Measurements from ENCODE around the gene CYP4F12.

The CYP4F12 gene, protein sequence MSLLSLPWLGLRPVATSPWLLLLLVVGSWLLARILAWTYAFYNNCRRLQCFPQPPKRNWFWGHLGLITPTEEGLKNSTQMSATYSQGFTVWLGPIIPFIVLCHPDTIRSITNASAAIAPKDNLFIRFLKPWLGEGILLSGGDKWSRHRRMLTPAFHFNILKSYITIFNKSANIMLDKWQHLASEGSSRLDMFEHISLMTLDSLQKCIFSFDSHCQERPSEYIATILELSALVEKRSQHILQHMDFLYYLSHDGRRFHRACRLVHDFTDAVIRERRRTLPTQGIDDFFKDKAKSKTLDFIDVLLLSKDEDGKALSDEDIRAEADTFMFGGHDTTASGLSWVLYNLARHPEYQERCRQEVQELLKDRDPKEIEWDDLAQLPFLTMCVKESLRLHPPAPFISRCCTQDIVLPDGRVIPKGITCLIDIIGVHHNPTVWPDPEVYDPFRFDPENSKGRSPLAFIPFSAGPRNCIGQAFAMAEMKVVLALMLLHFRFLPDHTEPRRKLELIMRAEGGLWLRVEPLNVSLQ

DNA sequence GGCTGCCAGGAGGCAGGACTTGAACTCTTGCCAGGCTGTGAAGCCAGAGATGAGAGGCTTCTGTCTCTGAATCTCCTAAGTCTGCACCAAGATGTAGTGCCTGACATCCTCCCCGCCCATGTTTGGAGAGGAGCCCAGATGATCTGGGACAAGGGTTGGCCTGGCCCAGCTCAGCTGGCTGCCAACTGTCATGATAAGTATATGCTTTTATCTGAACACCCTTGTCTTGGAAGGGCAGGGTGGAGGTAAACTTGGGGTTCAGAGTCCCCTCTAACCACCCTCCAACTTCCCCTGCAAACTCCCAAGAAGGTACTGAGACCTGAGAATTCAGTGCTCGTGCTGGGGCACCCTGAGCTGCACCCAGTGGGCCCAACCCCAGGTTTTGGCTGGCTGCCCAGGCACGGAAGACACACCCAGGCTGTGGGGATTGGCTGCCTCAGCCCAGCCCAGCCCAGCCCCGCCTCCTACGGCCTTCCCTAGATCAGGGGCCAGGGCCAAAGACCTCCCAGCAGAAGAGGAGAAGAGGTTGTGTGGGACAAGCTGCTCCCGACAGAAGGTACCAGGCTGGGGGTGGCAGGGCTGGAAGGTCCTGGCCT, at the start of gene CYP4F12:
CYP4F12 (plus strand) TSS at position 508 of the 596 bp plus-strand sequence. CDS start 443 bp downstream, outside the sequence.
- TF ChIP-seq, protein P1, sequence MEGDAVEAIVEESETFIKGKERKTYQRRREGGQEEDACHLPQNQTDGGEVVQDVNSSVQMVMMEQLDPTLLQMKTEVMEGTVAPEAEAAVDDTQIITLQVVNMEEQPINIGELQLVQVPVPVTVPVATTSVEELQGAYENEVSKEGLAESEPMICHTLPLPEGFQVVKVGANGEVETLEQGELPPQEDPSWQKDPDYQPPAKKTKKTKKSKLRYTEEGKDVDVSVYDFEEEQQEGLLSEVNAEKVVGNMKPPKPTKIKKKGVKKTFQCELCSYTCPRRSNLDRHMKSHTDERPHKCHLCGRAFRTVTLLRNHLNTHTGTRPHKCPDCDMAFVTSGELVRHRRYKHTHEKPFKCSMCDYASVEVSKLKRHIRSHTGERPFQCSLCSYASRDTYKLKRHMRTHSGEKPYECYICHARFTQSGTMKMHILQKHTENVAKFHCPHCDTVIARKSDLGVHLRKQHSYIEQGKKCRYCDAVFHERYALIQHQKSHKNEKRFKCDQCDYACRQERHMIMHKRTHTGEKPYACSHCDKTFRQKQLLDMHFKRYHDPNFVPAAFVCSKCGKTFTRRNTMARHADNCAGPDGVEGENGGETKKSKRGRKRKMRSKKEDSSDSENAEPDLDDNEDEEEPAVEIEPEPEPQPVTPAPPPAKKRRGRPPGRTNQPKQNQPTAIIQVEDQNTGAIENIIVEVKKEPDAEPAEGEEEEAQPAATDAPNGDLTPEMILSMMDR (IDR thresholded peaks at IDR 0.05; ENCODE audit: low read depth, low read length), result no peak

DNA sequence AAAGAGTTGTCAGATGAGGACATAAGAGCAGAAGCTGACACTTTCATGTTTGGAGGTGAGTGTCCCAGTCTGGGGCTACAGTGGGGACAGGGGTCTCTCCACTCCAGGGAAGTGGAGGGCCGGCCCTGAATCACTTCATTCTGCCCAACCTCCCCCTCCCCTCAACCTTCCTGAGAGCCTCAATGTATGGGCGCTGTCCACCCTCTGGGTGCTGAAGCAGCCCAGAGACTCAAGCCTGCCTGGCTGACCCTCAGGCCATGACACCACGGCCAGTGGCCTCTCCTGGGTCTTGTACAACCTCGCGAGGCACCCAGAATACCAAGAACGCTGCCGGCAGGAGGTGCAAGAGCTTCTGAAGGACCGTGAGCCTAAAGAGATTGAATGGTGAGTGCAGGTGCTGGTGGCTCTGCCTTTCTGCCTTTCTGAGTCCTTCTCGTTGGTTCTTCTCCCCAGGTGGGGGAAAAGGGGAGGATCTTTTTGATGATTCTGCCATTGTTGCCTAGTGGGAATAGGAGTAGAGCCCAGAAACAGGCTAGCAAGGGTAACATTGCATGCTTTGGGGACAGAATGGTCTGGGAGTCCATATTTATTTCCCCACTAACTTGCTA, 49.1 kb upstream of the CYP4F12 start:
- TF ChIP-seq, protein P1 (IDR thresholded peaks at IDR 0.05; ENCODE audit: low read depth, low read length), result no peak

More for the DNA sequence above, at the start of gene CYP4F12:
- no peak within 1 kb of the TSS for H3K4me3 ChIP-seq (ENCODE audit: low read depth, low read length)

DNA sequence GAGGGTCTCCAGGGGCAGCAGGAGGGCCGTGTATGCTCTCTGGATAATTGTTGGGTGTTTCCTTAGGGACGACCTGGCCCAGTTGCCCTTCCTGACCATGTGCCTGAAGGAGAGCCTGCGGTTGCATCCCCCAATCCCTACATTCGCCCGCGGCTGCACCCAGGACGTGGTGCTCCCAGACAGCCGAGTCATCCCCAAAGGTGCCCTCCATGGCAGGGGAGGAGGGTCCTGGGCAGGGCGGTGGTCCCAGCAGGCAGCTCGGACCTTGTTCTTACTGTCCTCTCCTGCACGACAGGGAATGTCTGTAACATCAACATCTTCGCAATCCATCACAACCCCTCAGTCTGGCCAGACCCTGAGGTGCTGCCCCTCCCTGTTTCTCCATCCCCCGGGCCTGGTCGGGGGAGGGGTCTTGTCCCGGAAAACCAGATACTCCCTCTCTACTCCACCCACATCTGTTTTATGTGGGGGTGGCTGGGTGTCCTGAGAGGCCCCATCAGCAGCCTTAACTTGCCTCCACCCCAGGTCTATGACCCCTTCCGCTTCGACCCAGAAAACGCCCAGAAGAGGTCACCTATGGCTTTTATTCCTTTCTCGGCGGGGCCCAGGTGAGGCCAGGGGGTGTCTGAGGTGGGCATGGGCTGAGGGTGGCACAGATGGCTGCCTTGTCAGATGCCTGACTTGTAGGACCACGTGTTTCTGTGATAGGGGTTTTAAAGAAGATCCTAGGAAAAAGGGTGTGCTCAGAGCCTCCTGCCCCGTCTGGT, 44.5 kb upstream of the CYP4F12 start:
- TF ChIP-seq, protein P1 (IDR thresholded peaks at IDR 0.05; ENCODE audit: low read depth, low read length), result no peak
- no peak overlapping the region for H3K4me3 ChIP-seq (ENCODE audit: low read depth, low read length)

More for the DNA sequence above, 49.1 kb upstream of the CYP4F12 start:
- no peak overlapping the region for H3K4me3 ChIP-seq (ENCODE audit: low read depth, low read length)

DNA sequence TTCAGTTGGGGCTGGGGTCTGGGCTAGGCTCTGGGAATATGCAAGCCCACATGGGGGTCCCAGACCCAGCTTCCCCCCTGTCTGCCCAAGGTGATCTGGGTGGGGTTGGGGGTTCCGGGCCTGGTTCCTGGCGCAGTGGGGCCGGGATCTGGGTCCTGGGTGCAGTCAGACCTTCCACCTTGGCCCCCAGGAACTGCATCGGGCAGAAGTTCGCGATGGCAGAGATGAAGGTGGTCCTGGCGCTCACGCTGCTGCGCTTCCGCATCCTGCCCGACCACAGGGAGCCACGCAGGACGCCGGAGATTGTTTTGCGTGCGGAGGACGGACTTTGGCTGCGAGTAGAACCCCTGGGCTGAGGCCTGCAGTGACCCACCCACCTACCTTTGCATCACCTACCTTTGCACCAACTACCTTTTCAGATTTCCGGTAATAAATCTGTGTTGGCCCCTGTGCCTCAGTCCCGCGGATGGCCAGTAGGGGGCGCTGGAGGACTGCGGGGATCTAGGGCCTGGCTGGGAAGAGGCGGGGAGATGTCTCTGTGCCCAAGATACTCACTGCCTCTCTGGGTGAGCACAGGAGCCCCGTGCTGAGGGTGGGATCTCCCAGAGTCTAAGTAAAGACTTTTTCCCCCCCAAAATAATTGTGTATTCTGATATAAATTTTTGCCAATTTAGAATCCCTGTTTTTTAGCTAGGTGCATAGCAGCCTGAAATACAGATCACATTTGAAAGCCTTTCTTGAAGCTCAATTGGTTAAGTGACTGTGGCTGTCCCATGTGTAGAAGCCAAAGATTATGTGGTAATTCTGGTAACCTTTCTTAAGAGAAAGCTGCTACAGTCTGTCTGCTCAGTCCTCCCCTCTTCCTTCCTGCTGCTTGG, 43.6 kb upstream of the CYP4F12 start:
- no peak overlapping the region for H3K4me3 ChIP-seq (ENCODE audit: low read depth, low read length)
- TF ChIP-seq, protein P1 (IDR thresholded peaks at IDR 0.05; ENCODE audit: low read depth, low read length), result peak; percentile 67

DNA sequence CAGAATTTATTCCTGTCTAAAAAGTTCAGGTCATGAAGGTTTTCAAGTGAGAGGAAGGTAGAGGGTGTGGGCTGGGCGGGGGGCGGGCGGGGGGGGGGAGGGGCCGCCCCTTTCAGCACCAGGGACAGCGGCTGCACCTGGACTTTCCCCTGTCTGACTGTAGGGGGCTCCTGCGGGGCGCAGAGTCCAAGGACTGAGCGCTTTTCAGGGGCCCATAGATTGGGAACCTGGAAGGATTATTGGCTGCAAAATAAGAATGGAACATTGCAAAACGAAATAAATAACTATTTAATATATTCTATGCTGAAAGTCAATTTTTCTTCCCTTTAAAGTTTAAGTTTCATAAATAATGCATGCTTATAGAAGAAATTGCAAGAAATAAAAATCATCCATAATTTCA, 41.1 kb upstream of the CYP4F12 start:
- TF ChIP-seq, protein P1 (IDR thresholded peaks at IDR 0.05; ENCODE audit: low read depth, low read length), result no peak
- H3K4me3 ChIP-seq (ENCODE audit: low read depth, low read length), result no peak overlapping the region
